GM18868 (cell line): ENCODE data around the gene BCAN.

Experiments used
- ATAC-seq: cut with Tn5 transposase; IDR thresholded peaks from one replicate; pipeline ENCODE4 v1.9.1; 2021; ENCODE audit warnings: mild to moderate bottlenecking, moderate library complexity; ENCODE audit not compliant: unreplicated experiment

The BCAN gene

DNA sequence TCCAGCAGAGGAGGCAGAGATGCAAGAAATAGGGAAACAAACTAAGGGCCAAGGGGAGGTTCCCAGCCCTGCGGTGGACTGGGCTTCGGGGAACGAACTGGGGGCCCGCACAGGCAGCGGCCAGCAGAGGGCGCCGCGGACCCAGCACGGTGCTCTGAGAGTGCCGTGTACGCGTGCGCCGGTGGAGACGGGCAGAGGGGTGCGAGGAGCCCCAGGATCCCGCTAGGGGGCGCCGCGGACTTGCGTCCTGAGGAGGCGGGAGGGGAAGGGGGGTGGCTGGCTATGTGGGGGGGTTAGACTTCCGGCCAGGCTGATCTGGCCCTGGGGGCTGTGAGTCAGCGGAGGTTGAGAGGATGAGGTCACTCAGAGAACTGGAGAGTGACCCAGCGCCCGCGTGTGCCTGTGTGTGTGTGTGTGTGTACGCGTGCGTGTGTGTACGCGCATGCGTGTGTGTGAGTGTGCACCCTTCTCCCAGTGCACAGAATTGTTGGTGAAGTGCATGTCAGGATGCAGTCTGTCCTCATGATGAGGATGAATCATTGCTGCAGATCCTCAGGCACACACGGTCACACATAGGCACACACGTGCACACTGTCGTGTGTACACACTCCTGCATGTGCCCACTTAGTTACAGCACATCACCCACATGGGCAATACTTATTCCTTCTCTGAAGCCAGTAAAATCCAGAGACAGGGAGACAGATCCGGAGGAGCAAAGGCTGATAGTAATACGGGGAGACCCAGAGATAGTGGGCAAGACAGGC lies 18.3 kb downstream of the BCAN start:
- ATAC-seq, result peak; percentile 64

DNA sequence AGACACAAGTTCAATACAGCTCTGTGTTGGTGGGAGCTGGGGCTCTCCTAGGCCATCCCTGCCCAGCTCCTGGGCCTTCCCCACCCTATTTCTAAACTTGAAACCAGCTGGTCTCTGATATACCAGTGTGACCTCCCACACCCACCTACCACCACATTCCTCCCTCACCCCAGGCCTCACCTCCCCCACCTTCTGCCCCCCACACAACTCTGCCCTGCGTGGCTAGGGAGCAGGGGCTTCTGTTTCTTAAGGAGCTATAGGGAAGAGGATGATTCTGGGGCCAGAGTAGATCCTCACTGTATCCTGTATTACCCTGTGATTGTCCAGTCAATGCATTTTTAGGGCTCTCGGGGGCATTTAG lies 18.8 kb downstream of the BCAN start:
- no peak for ATAC-seq

DNA sequence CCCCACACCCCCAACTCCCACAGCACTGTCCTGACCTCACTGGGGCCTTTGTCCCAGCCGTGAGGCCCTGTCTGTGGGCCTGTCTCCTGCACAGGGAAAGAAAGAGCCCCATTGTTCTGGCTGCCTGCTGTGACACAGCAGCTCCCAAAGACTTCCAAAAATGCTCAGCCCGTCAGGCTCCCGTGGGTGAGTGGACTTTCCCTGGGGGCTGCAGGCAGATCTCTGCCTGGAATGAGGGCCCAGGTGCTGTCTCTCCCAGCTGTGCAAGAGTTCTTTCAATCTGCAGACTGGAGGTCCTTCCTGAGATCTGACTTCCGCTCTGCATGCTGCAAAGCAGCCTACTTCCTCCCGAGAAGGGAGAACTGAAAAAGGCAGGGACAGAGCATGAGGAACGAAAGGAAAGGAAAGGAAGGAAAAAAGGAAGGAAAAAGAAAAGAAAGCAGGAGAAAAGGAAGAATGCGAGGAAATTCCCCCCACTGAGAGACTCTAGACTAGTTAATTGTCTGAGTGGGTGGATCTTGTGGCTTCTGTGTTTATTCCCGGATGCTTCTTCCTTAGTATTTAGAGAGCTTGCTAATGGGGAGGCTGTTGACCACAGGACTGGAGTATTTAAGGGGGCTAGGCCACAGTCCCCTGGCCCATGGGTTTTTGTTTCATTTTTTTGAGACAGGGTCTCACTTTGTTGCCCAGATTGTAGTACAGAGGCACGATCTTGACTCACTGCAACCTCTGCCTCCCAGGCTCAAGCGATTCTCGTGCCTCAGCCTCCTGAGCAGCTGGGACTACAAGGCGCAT lies 20.3 kb downstream of the BCAN start:
- ATAC-seq, result no peak

DNA sequence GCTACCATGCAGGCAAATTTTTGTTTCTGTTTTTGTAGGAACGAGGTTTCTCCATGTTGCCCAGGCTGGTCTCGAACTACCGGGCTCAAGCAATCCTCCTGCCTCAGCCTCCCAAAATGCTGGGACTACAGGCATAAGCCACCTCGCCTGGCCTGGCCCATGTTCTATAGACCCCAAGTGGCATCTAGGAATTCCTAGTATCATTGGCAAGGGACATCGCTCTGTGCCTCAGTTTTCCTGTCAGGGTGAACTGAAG lies 20.8 kb downstream of the BCAN start:
- ATAC-seq, result no peak

DNA sequence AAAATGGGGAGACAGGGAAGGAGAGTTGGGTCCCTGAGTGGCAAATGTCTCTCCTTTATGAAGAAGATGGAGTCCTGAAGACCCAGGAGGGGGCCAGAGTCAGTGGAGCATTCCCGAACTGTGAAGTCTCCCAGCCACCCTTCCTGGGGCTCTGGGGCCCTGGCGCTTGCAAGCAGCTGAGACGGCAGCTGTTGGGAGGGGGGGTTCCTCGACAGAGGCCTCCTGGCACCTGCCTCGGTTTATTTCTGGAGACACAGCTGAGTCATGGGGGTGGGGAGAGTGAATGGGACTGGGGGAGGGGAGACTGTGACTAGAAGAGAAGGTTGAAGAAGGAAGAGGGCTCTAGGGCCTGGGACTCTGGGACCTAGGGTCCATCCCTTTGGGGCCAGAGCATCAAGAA lies 21.3 kb downstream of the BCAN start:
- ATAC-seq, result no peak

DNA sequence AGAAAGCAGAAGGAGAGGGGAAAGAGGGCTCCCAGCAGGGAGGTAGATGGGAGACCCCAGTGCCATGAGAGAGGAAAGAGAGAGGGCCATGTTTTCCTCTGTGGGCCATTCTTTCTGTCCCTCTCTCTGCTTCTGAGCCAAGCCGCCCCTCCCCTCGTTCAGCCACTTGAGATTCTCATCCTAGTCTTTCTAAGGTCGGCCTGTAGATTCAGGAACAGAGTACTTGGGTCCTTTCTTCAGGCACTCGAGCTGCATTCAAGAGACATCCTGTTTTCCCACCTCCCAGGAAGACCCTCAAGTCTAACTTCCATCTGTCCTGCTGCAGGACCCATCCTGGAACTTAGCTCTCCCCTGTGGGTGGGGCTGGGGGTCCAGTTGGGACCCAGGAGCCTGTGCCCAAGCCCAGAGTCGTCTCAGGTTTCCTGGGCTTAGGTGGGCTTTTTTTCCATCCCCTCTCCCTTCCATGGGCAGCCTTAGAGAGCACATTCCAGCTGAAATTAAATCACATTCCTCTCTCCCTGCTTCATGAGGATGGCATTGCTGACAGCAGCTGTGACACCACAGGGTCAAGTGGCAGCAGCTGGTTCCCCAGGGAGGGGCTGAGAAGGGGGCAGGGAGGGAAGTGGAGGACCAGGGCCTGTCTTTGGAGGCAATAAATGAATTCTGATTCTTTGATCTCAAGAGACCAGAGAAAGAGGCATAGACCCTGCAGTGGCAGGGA lies 22.3 kb downstream of the BCAN start:
- ATAC-seq, result no peak

DNA sequence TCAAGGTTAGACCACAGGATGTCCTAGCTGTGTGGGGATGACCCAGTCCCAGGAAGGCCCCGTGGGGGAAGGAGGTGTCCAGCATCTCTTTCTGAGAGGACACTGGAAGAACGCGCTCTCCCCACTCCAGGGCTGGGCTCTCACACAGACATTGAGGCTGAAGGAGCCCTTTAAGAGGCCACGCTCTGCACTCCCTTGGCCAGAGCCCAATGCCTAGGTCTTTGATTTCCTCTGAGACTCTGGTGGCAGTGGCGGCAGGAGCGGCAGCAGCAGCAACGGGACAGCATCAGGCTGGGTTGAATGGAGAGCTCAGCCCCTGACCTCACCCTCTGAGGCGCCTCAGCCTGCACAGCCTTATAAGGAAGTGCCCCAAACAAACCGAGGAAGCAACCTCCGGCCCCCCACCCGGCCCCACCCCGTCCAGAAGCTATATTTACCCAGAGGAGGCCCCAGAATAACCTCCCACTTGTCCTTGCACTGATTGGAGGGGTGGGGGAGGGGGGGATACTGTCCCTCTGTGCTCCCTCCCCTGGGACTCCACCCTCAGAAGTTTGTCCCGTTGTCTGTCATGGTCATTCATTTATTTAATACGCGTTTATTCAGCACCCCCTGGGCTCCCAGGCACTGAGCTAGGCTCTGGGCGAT lies 23.0 kb downstream of the BCAN start:
- peak; percentile 32 for ATAC-seq

DNA sequence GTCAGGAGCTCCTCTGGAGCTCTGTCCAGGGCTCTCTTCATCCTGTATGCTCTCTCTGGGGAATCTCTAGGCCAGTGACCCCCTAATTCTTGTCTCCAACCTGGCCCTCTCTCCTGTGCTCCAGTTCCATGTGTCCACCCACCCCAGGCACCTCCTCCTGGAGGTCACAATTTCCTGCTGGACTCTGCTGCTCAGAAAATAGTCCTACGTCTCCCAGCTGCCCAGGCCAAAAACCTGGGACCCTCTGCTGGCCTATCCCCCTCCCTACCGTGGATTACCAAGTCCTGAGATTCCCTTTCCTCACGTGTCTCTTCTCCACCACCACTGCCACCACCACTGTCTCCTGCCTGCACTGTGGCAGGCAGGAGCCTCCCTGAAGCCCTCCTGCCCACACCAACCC lies 23.6 kb downstream of the BCAN start:
- no peak for ATAC-seq

DNA sequence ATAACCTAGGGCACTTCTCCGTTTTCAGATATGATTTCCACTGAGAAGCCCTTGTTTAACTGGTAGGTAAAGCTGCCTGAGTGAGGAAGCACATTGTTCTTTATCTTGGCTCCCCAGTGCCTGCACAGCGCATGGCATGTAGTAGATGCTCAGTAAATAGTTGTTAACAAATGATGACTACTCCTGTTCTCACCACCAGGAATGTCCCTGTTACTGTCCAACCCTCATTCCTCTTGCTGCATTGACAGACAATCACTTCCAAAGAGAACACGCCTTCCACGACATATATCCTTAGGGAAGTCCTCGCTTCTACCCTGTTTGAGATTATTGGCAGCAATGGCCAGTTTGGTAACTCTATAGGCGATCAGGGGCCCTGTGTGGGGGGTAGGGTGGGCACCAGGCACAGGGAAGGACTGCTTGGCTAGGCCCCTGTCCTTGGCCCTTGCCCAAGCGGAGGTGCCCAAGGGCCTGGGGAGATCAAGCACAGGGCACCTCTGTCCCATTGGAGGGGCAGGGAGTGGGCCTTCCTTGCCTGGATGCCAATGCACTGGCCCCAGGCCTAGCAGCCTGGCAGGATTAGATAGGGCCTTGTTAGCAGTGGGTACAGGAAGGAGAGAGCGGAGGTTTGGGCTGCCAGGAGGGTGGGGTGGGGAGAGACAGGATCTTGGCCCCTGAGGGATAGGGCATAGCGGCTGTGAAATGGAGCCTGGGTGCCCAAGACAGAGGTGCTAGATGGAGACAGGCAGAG lies 25.1 kb downstream of the BCAN start:
- ATAC-seq, result no peak

DNA sequence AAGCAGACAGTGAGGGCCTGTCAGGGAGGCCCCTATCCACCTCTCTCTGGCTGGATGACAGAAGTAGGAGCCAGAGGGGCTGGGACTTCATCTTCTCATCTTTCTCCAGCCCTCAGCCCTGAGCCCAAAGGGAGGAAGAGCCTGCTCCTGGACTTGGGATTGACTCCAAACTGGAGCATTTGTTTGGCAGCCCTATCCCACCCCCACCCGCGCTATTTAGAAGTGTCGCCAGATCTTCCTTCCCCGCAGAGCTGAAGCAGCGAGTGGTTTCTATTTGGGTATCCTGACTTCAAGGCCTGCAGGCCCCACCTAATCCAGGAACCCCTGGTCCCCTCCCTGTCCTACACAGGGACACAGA lies 25.7 kb downstream of the BCAN start:
- no peak for ATAC-seq

DNA sequence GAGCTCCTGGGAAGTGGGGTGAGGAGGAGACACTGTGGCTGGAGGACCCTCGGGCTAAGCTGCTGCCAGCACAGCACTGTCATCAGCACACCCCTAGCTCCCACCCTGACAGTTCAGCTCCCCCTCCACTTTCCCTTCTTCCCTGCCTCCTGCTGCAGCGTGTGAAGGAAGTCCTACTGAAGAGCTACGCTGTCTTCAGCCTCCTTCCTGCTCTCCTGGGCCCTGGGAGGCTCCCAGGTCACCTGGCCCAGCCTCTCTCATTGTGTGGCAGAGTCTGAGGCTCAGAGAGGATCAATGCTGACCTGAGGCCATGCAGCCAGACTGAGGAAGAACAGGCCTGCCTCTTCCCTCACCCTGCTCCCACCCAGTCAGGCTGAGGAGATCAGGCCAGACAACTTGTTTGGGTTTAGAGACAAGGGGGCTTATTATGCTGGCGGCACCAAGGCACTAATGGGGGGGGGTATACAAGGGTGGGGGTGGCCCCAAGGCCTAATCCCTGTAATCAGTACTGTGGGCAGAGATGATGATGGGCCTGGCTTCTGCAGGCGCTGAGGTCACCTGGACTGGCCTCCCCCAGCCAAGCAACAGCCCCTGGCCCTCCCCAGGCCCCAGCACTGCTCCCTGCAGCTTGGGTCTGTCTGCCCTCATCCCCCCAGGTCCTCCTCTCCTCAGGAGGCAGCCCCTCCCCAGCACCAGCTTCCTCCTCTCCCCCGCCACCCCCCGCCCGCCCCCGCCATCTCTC lies 26.2 kb downstream of the BCAN start:
- no peak for ATAC-seq

DNA sequence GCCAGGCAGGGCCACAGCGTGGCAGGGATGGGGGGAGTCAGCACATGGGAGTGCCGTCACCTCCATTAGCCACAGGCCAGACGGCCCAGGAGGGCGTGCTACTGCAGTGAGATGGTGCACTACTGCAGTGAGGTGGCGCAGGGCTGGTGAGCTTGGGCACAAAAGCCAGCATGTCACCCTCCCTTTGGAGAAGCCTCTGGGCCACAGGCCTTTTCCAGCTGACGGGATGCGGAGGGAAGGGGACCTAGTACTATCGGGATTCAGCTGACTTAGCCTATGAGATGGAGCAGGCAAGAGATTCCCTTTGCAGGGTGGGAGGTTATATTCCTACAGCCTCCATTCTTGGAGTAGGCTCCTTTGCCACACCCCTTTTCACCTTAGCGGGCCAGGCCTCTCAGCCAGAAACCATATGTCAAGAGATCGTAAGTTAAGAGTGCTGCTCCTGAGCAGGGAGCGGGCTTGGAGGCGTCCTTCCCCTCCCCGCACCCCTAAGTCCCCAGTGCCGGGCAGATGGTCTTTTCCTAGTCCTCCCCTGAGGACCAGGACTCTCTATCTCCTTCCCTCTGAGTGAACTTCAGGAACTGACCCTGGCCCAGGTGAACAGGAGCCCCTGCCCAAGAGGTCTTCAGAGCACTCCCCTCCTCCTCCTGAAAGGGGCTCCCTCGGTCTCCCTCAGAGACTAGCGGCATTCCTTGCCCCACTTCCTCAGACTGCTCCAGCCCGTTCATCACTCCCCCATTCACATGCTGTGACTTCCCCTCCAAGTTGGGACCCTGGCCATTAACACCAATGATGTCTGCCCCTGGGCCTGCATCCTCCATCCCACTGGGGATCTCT lies 27.1 kb downstream of the BCAN start:
- ATAC-seq, result no peak

DNA sequence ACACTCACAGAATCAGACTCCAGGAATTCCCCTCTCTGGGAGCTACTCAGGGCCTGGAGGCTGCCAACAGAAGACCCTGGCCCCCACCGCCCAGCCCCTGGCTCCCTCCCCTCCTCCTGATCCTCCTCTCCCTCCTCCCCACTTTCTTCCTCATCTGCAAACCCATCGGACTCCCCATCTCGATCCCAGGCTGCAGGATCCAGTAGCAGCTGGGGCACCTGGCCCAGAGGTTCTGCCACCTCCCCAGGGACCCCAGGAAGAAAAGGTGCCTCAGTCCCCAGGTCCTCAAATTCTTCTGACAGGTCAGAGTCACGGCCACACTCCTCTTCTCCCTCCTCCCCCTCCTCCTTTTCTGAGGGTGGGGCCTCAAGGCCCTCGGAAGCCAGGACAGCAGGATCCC lies 27.9 kb downstream of the BCAN start:
- ATAC-seq, result no peak

DNA sequence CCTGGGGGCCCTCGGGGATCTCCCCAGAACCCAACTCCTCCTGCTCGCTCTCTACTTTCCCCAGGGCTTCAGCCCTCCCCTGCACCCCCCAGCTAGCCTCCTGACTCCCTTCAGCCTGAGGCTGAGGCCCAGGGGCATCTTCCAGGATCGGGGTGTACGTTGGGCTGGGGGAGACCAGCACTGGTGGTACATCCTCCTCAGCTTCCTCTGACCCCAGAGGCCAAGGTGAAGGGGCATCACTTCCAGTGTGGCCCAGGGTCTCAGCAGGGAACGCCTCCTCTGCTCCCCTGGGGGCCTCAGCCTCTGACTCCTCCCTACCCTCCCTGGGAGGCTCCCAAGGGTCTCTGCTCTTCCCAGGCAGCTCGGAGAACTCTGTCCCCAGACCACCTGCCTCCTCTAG lies 28.4 kb downstream of the BCAN start:
- ATAC-seq, result no peak

DNA sequence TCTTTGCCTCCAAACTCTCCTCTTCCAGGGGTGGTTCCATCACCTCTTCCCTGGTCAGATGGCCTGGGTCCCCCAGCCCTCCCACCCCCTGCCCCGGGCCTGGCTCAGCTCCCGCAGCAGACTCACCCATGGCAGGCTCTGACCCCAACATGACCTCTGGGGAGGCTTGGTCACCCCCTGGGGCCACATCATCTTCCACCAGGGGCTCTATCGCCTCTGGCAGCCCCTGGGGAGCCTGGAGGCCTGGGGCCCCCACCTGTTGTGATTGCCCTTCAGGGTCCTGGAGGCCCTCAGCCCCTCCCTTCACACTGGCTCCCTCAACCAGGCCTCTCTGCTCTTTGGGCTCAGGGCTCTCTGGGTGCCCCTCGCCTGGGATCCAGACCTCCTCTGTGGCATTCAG lies 28.9 kb downstream of the BCAN start:
- ATAC-seq, result no peak

DNA sequence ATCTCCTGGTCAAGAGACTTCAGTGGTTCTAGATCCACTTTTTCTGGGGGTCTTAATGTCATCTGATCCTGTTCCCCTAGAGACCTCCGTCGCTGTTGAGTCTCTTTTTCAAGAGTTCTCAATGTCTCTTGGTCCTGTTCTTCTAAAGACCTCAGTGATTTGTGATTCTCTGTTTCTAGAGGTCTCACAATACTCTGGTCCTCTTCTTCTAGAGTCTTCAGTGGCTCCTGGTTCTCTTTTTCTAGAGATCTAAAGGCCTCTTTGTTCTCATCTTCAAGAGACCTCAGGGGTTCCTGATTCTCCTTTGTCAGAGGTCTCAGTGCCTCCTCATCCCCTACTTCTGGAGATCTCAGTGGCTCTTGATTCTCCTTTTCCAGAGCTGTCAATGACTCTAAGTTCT lies 29.9 kb downstream of the BCAN start:
- no peak for ATAC-seq

DNA sequence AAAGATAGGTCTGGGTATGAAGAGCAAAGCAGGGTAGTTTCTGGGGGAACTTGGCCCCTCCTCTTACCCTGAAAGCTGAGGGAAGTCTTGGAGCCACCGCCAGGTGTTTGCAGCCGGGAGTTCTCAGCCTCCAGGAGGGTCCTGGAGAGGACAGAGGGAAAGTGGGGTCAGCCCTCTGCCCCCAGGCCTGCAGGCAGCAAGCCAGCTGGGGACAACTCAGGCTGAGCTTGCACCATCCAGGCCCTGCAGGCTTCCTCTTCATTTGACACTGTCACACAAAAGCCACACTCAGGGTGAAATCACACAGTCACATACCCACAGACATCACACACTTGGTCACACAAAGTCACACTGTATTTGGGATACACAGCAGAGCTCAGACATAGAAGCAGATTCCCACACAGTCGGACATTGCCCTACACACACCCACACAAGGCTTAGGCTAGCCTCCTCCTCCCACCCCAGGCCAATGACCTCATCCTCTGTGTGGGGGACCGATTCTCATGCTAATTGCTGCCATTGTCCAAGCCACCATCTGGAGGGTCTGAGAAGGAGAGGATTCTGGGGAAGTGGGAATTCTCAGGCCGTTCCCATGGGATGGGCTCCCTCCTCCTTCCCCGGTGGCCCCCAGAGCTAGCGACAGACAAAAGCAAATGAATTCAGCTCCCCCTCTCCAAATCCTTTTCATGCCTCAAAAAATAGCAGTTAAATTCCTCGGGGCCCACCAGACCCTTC lies 31.6 kb downstream of the BCAN start:
- no peak for ATAC-seq

DNA sequence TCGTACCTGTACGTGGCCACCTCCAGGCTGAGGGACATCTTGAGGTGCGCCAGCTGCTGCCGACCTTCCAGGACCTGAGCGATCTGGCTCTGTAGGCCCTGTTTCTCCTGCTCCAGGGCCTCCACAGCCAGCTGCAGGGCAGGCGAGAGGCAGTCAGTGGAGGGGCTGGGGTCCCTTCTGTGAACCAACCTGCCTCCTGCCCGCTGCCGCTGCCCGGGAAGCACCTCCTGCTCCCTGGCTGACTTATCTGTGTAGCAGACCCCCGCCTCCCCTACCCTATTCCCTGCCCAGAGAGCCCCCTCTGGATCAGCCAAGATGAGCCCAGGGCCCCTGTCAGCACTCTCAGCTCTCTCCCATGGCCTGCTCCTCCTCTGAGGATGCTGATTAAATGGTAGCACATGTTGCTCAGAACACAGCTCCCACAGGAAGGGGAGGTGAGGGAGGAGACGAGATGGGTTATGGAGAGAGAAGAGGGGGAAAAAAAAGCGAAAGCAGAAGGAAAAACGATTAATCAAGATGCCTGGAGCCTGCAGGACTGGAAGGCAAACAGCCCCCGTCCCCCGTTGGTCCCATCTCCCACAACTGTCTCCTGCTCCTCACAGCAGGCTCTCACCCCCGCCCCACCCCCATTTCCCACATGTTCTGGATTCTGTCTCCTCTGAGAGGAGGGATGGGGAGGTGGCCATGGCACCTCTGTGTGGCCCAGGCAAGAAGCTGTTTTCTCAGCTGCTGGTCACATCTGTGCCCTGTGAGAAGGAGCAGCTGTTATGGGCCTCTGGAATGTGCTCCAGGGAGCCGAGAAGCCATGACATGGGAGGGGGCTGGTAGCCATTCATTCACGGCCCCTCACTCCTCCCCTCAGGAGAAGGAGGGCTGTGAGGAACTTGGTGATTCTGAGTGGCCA lies 33.5 kb downstream of the BCAN start:
- ATAC-seq, result no peak
